Body of pancreas (tissue), 4 donors: ENCODE data around the gene AGXT. TPM values are rescaled to one million over a fixed set of nuclear protein-coding genes. Genes with fewer than 3 reads are reported as not detected.

Experiments
- ATAC-seq: fragments of 150-250 bp; one replicate; pipeline ENCODE4 v1.9.1; 2016
- DNase-seq, 4 donors: peaks; one replicate each; pipeline ENCODE4 v3.0.0-alpha.2; 2019
- H3K27ac ChIP-seq, 4 donors: fragments of 200-600 bp; sonication (generic); 1 replicate in 3 of 4; 2 replicates in 1 of 4; pipeline versions ENCODE4 v1.5.1 to v1.6.1; 2016 to 2019; ENCODE audit warnings: mild to moderate bottlenecking in 1 of 4, mixed read lengths in 1 of 4, moderate library complexity in 1 of 4
- H3K27me3 ChIP-seq, 2 donors: fragments of 200-600 bp; sonication (generic); one replicate each; pipeline ENCODE4 v1.6.0; 2016; ENCODE audit warnings: mild to moderate bottlenecking in 1 of 2
- H3K36me3 ChIP-seq, 2 donors: fragments of 200-600 bp; sonication (generic); replicated peaks in 1 of 2; 2 replicates each; pipeline ENCODE4 v1.5.1; 2016; ENCODE audit warnings: low read depth in 2 of 2; ENCODE audit not compliant: insufficient read depth in 1 of 2
- H3K4me1 ChIP-seq: fragments of 200-600 bp; sonication (generic); one replicate; pipeline ENCODE4 v1.6.0; 2016
- H3K4me3 ChIP-seq, 2 donors: fragments of 200-600 bp; sonication (generic); 1 replicate in 1 of 2; 2 replicates in 1 of 2; pipeline ENCODE4 v1.5.1; 2016 to 2019
- H3K9me3 ChIP-seq, 3 donors: fragments of 200-600 bp; sonication (generic); 1 replicate in 2 of 3; 2 replicates in 1 of 3; pipeline ENCODE4 v1.5.1; 2016
- POLR2A ChIP-seq, 3 donors: fragments of 450-650 bp; IDR thresholded peaks; one replicate each; pipeline ENCODE4 v1.6.1; 2016; ENCODE audit warnings: antibody characterized with exemption in 3 of 3, mild to moderate bottlenecking in 2 of 3
- WGBS, 2 donors: methylation state at CpG; one replicate each; pipeline ENCODE4 v1.1.5; 2017; 5-methylcytosine and 5-hydroxymethylcytosine counted together
- intact Hi-C: fragments of 100-400 bp; cut with DNase I; formaldehyde crosslinking; loops from one replicate; pipeline ENCODE4 v1.15.1; 2023
- total RNA-seq, 2 donors: library from RNA; depleted of rRNA; stranded (reverse); fragments of >200 nt; gene quantifications; one replicate each; pipeline ENCODE4 v1.1.0, GENCODE V29; 2016
- TF ChIP-seq, protein P1 (sequence below), 7 experiments: fragments of 450-650 bp in 4 of 7; fragments of 200-600 bp in 3 of 7; sonication (generic) in 3 of 7; IDR thresholded peaks; one replicate each; pipeline ENCODE4 v1.5.1; 2016 to 2019; ENCODE audit warnings: antibody characterized with exemption in 7 of 7

AGXT gene
- total RNA-seq, 2 donors from 2014 or later = 1.6 TPM; not detected in 1

DNA sequence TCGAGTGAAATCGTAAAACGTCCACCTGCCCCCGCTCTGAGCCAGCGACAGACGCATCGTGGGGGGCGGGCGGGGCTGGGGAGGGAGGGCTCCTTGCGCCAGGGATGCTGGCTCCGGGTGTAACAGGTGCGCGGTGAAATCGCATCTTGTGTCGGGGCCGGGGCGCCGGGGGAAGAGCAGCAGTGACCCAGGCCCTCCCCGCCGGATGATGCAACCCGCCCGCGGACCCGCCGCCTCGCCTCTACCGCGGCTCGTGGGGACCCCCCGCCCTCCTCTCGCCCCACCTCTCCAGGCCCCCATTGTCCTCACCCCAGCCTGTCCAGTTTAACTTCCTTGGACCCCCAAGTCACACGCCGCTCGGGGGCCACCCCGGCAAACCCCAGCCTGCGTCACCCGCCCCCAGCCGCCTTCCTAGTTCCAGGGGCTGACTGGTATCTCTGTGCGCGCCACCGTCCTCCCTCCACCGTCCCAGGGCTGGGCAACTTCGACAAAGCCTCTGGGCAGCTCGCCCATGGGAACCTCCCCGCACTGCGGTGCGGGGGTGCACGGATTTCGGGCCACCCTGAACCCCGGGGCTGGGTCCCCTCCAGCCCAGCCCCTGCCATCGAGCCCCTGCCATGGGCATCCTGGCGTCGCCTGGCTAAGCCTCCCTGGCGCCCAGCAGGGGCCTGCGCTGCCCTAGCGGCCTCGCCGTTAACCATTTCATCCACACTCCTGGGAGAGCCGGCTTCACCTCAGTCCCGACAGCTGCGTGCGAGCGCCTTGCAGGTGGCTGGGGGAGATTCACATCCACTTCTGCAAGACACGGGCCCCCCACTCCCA, 47.8 kb upstream of the AGXT start:
- Histone ChIP-seq H3K9me3 (no peaks in the 10 kb centered on the region), H3K4me3 (peak overlapping the region in 1 of 2 donors; percentile 0), H3K27ac (no peak overlapping the region), H3K36me3 (no peaks in the 10 kb centered on the region), H3K27me3 (no peaks in the 10 kb centered on the region), H3K4me1 (peaks cover 41% of the 10 kb centered on the region)
- ATAC-seq (peak; percentile 2), DNase-seq (peak in 1 of 4 donors; percentile 39)
- TF ChIP-seq, protein P1, sequence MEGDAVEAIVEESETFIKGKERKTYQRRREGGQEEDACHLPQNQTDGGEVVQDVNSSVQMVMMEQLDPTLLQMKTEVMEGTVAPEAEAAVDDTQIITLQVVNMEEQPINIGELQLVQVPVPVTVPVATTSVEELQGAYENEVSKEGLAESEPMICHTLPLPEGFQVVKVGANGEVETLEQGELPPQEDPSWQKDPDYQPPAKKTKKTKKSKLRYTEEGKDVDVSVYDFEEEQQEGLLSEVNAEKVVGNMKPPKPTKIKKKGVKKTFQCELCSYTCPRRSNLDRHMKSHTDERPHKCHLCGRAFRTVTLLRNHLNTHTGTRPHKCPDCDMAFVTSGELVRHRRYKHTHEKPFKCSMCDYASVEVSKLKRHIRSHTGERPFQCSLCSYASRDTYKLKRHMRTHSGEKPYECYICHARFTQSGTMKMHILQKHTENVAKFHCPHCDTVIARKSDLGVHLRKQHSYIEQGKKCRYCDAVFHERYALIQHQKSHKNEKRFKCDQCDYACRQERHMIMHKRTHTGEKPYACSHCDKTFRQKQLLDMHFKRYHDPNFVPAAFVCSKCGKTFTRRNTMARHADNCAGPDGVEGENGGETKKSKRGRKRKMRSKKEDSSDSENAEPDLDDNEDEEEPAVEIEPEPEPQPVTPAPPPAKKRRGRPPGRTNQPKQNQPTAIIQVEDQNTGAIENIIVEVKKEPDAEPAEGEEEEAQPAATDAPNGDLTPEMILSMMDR (IDR thresholded peaks at IDR 0.05) = no peak
- no peak for TF ChIP-seq POLR2A (IDR thresholded peaks at IDR 0.05)
- WGBS, 2 donors = 2% methylated on average over 60 of the region's 64 CpGs; no CpG with 5 or more reads in 1 of the 2 donors
- intact Hi-C loops = no loop called here

DNA sequence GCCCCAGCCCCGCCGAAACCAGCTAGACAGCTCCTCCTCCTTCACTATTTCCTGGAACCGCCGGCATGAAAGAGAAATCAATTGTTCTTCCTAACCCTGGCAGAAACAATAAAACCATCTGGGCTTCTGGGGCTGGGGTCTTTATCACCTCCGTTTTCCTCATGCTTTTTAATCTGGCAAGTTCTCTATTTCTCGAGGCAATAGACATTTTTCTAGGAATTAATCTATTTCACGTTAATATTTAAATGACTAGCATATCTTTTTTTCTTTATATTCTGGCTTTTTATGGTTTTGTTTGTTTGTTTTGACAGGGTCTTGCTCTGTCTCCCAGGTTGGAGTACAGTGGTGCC, 47.2 kb upstream of the AGXT start:
- no peaks in the 10 kb centered on the region for H3K27me3 ChIP-seq
- H3K4me3 ChIP-seq = no peak overlapping the region
- no peaks in the 10 kb centered on the region for H3K36me3 ChIP-seq
- intact Hi-C loops = no loop called here
- ATAC-seq (no peak), DNase-seq (no peak)
- no peak overlapping the region for H3K27ac ChIP-seq
- TF ChIP-seq, protein P1 (IDR thresholded peaks at IDR 0.05) = no peak
- no peak for TF ChIP-seq POLR2A (IDR thresholded peaks at IDR 0.05)
- H3K9me3 ChIP-seq = no peaks in the 10 kb centered on the region
- WGBS, 2 donors = 20 to 34% methylated on average over 7 of the region's 7 CpGs
- peaks cover 41% of the 10 kb centered on the region for H3K4me1 ChIP-seq

DNA sequence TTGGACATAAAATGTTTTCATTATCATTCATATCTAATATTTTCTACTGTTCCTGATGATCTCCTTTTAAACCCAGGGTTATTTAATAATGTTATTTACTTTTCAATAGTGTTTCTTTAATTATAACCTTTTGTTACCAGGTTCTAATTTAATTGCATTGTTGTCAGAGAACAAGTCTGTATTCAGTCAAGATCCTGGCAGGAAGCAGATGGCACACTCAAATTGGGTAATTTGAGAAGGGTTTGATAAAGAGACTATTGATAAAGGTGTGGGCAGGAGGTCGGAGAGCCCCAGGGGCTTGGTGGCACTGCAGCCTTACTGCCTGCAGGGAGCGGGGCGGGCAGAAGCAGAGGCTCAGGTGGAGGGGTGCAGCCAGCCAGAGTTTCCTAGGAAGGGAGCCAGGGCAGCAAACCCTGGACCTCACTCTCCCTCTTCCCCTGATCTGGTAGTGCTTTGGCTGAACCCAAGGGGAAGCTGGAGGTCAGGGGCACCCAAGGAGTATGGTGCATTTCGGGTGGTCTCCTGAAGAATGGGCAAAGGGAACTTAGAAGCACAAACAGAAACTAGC, 46.3 kb upstream of the AGXT start:
- DNase-seq (no peak), ATAC-seq (no peak)
- no peak for TF ChIP-seq POLR2A (IDR thresholded peaks at IDR 0.05)
- TF ChIP-seq, protein P1 (IDR thresholded peaks at IDR 0.05) = no peak
- Histone ChIP-seq H3K36me3 (no peaks in the 10 kb centered on the region), H3K27me3 (no peaks in the 10 kb centered on the region), H3K9me3 (no peaks in the 10 kb centered on the region), H3K27ac (no peak overlapping the region), H3K4me3 (no peak overlapping the region), H3K4me1 (peaks cover 32% of the 10 kb centered on the region)
- intact Hi-C loops = no loop called here
- WGBS, 2 donors = 74 to 84% methylated on average over 4 of the region's 4 CpGs

DNA sequence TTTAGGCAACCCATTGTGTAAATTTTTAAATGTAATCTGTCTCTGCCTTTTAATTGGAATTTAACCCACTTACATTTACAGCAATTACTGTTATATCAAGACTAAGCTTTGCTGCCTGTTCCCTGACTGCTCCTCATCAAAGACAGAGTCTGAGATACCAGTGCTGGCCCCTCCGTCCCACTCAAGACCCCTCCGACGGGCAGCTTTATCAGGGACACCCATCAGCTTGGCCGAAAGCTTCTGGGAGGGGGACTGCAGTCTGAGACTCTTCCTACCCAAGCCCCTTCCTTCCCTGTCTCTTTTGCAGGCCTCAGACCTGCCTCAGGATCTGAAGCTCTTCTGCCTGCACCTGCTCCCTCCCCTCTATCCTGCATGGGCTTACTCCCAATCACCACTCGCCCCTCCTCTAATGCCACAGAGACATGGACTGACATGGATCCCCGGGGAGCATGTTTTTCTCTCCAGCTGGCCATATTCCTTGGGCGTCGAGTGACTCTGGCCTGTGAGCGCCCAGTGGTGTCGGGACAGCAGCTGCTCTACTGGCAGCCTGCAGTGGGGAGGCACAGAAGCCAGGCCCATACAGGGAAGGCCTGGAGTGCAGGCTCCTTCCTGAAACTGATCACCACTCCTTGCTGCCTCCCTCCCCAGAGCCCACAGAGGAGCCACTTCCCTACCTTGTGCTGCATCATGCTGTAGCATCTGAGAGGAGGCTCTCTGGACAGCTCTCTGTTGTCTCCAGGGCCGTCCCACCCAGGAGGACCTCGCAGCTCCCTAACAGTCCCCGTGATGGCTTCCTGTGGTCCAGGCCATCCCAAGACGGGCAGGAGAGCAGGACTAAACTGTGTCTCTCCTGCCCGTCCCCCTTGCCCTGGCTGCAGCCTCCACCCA, 44.9 kb upstream of the AGXT start:
- TF ChIP-seq POLR2A (IDR thresholded peaks at IDR 0.05) = no peak
- TF ChIP-seq, protein P1 (IDR thresholded peaks at IDR 0.05) = no peak
- 82 to 91% methylated on average over 13 to 14 of the region's 15 CpGs for WGBS, 2 donors
- no peak for ATAC-seq

More for the DNA sequence above, 44.9 kb upstream of the AGXT start:
- Histone ChIP-seq H3K4me1 (peaks cover 20% of the 10 kb centered on the region), H3K4me3 (no peak overlapping the region), H3K36me3 (no peaks in the 10 kb centered on the region), H3K27ac (no peak overlapping the region), H3K27me3 (peaks cover 0 to 6% of the 10 kb centered on the region in 2 donors), H3K9me3 (no peaks in the 10 kb centered on the region)
- intact Hi-C loops = no loop called here
- no peak for DNase-seq
